Heart right ventricle (tissue), 16 donors: ENCODE data around the gene CCDC185. TPM values are rescaled to one million over a fixed set of nuclear protein-coding genes. Genes with fewer than 3 reads are reported as not detected.
A peak's percentile ranks its signal among the peaks of the same experiment; 100 is the strongest.

Experiments used
- ATAC-seq, 8 donors: fragments of 200-7000 bp; cut with Tn5 transposase; one replicate each; pipeline ENCODE4 v1.9.1; 2020; ENCODE audit warnings: mild to moderate bottlenecking in 8 of 8, moderate library complexity in 8 of 8, moderate number of reproducible peaks in 1 of 8
- DNase-seq, 2 donors: peaks; one replicate each; pipeline ENCODE4 v3.0.0-alpha.2; 2020
- H3K27ac ChIP-seq, 10 donors: fragments of 200-600 bp; sonication (generic) in 2 of 10; one replicate each; pipeline versions ENCODE4 v1.5.0 to v1.8.0; 2020 to 2022; ENCODE audit warnings: mild to moderate bottlenecking in 3 of 10
- H3K27me3 ChIP-seq, 7 donors: fragments of 200-600 bp; one replicate each; pipeline ENCODE4 v1.8.0; 2021 to 2022; ENCODE audit warnings: mild to moderate bottlenecking in 2 of 7
- H3K36me3 ChIP-seq, 9 donors: fragments of 200-600 bp; sonication (generic) in 1 of 9; one replicate each; pipeline versions ENCODE4 v1.5.0 to v1.8.0; 2020 to 2022; ENCODE audit warnings: mild to moderate bottlenecking in 2 of 9
- H3K4me1 ChIP-seq, 9 donors: fragments of 200-600 bp; sonication (generic) in 1 of 9; one replicate each; pipeline versions ENCODE4 v1.5.0 to v1.8.0; 2020 to 2022; ENCODE audit warnings: mild to moderate bottlenecking in 4 of 9
- H3K4me3 ChIP-seq, 10 donors: fragments of 200-600 bp; sonication (generic) in 2 of 10; one replicate each; pipeline versions ENCODE4 v1.5.0 to v1.8.0; 2020 to 2022; ENCODE audit warnings: mild to moderate bottlenecking in 7 of 10, moderate library complexity in 2 of 10
- H3K9me3 ChIP-seq, 11 donors: fragments of 200-600 bp in 10 of 11; sonication (generic) in 2 of 11; one replicate each; pipeline versions ENCODE4 v1.5.0 to v1.8.0; 2013 to 2022; ENCODE audit warnings: mild to moderate bottlenecking in 2 of 11, control low read depth in 1 of 11, moderate library complexity in 1 of 11
- CTCF ChIP-seq, 9 donors: fragments of 200-600 bp; sonication (generic) in 2 of 9; IDR thresholded peaks; one replicate each; pipeline versions ENCODE4 v1.5.0 to v1.8.0; 2021 to 2022; ENCODE audit warnings: antibody characterized with exemption in 9 of 9, mild to moderate bottlenecking in 5 of 9, moderate library complexity in 1 of 9
- WGBS, 2 donors: extraction: QIAGEN DNeasy Blood & Tissue Kit; methylation state at CpG; one replicate each; pipeline ENCODE4 v1.1.7; 2013; ENCODE audit warnings: inconsistent platforms in 1 of 2; 5-methylcytosine and 5-hydroxymethylcytosine counted together
- intact Hi-C, 10 donors: fragments of 100-400 bp; cut with DNase I; formaldehyde crosslinking; loops; one replicate each; pipeline versions ENCODE4 v1.11.1 to v1.14.2; 2022
- polyA plus RNA-seq, 2 donors: library from polyadenylated mRNA; stranded (reverse); fragments of 200-250 nt; gene quantifications; one replicate each; pipeline ENCODE4 v1.2.3, GENCODE V29; 2013
- total RNA-seq, 10 donors: library from RNA; stranded (reverse); fragmentation: NEBNext Ultra II Directional in 3 of 10; extraction: Animal tissue kit (Norgen Biotek cat#: 25700) in 3 of 10; gene quantifications; one replicate each; pipeline versions ENCODE4 v1.2.1 to v1.2.4, GENCODE V29; 2021 to 2023
- donor health status: Arrhythmogenic right ventricular cardiomyopathy.
- donor health status: ischemic (EF 13 %, LVEDD 7.1; RV severe dilation, severe dysfunction).
- donor health status: healthy with polysubstance abuse.
- donor health status: DM: no; HTN: yes; CAD: no.
- donor health status: DM: no; HTN: no; CAD: no.
- donor health status: ischemic (EF 25% LVEDD 6.9; RV normal size, moderate dysfunction).
- donor health status: ischemic (EF 25% LVEDD 5.7; RV mildly dilated, moderate dysfunction).
- donor health status: healthy.
- donor health status: DM: yes; HTN: yes; CAD: no.
- donor health status: Ischemic cardiomyopathy.
- donor health status: ischemic (EF 35%, LVEDD 5.7; RV mildly dilated, moderate dysfunction).
- donor health status: nonischemic (EF 11% LVEDD 7.7; RV severe dilation, severe dysfunction).
- donor health status: DM: yes; HTN: yes; CAD: no.
- donor health status: PGD.
- donor health status: ischemic (EF 29% LVEDD 5.4; RV normal size, mild dysfunction).
- donor health status: nonischemic (EF 23%, LVEDD 6.1; RV moderate dilation, normal function).

The CCDC185 gene
- total and polyA plus RNA-seq, 12 donors = not detected

DNA sequence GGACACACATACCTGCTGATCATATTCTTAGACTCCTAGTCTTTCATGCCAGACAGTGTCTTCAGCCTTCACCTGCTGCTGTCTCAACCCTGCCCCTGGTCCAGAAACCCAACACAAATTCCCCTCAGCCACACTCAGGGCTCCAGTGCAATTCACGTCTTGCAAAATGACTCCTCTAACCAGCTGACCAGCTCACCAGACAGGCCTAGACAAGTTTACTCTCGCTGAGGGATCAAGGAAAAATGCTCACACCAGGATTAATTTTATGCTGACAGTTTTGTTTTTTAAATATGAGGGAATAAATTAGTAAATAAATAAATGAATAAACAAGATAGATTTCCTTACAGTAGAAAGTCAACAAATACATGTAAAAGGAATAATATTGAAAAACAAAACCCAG, 28.5 kb downstream of the CCDC185 start:
- intact Hi-C loops = loop anchor here in 1 of 10 donors (10.0 kb wide), 1 partner anchor 77 kb away; no protein-coding TSS in a partner anchor

GRCh38 chr1:223422911-223423310, 29.7 kb downstream of the CCDC185 start:
- Histone ChIP-seq H3K9me3 (peaks cover 0 to 4% (median 0%) of the 10 kb centered on the region in 11 donors), H3K27me3 (peaks cover 0 to 4% (median 0%) of the 10 kb centered on the region in 7 donors), H3K36me3 (no peaks in the 10 kb centered on the region), H3K4me3 (no peak overlapping the region), H3K27ac (no peak overlapping the region), H3K4me1 (peaks cover 0 to 28% (median 18%) of the 10 kb centered on the region in 9 donors)
- DNase-seq (no peak), ATAC-seq (no peak)
- intact Hi-C loops = loop anchor here in 1 of 10 donors (10.0 kb wide), 1 partner anchor 78 kb away; no protein-coding TSS in a partner anchor
- WGBS, 2 donors = 60 to 80% methylated on average over 1 of the region's 1 CpG
- no peak for TF ChIP-seq CTCF (IDR thresholded peaks at IDR 0.05)

More for the DNA sequence above, 28.5 kb downstream of the CCDC185 start:
- ATAC-seq = no peak
- DNase-seq = no peak
- no peaks in the 10 kb centered on the region for H3K36me3 ChIP-seq
- WGBS, 2 donors = 27 to 31% methylated on average over 2 of the region's 2 CpGs
- H3K27ac ChIP-seq = no peak overlapping the region
- no peak for TF ChIP-seq CTCF (IDR thresholded peaks at IDR 0.05)
- peaks cover 0 to 3% (median 0%) of the 10 kb centered on the region in 7 donors for H3K27me3 ChIP-seq
- H3K9me3 ChIP-seq = no peaks in the 10 kb centered on the region
- H3K4me1 ChIP-seq = peaks cover 0 to 28% (median 18%) of the 10 kb centered on the region in 9 donors
- H3K4me3 ChIP-seq = no peak overlapping the region

DNA sequence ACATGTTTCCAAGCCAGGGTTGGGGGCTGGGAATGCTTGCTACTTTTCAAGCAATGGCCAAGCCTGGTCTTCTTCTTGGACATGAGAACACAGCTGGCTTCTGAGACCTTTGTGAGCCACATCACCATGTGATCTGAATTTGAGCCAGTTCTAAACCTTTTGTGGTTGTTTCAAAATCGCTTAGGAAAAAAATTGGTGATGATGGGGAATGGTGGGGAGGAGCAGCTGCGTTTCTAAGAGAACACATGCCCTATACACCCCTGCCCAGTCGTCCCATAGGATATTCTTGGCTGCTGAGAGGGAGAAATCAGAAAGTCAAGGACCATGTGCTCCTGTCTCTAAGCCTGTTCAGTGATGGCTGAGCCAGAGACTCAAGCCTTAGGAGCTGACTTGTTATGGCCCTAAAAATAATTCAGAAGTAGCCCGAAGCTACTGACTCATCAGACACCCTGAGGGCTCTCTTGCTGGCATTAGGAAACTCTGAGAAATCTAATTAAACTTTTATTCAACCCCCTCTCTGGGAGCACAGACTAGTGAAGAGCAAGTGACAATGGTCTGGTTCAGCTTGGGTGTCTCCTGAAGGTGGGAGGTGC, 30.5 kb downstream of the CCDC185 start:
- Histone ChIP-seq H3K4me1 (peaks cover 0 to 23% (median 13%) of the 10 kb centered on the region in 9 donors), H3K27me3 (peaks cover 0 to 4% (median 0%) of the 10 kb centered on the region in 7 donors), H3K9me3 (peaks cover 0 to 13% (median 0%) of the 10 kb centered on the region in 11 donors), H3K4me3 (no peak overlapping the region), H3K36me3 (no peaks in the 10 kb centered on the region), H3K27ac (no peak overlapping the region)
- peak in 3 of 8 donors; percentile 24 to 54 (median 48) for ATAC-seq
- DNase-seq = no peak
- TF ChIP-seq CTCF (IDR thresholded peaks at IDR 0.05) = no peak
- intact Hi-C loops = loop anchor here in 1 of 10 donors (10.0 kb wide), 1 partner anchor 79 kb away; no protein-coding TSS in a partner anchor
- 27 to 28% methylated on average over 4 of the region's 4 CpGs for WGBS, 2 donors

DNA sequence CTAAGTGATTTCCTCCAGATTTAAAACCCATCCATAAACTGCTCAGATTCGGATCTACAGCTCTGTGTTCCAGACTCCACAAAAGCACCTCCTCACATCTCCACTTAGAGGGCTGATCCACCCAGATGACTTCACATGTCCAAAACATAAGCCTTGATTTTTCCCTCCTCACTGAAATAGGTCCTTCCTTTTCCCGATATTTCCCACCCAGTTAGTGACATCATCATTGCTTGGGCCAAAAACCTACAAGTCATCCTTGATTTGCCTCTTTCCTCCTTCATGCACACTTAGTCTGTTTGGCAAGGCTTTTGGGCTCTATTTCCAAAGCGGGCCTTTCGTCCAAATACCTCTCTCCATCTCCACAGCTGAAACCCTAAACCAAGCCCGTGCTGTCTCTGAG, 32.3 kb downstream of the CCDC185 start:
- intact Hi-C loops = loop anchor here in 1 of 10 donors (10.0 kb wide), 1 partner anchor 81 kb away; no protein-coding TSS in a partner anchor
- WGBS, 2 donors = 79 to 89% methylated on average over 5 of the region's 5 CpGs
- H3K27me3 ChIP-seq = peaks cover 0 to 4% (median 0%) of the 10 kb centered on the region in 7 donors
- peaks cover 0 to 14% (median 0%) of the 10 kb centered on the region in 11 donors for H3K9me3 ChIP-seq
- H3K36me3 ChIP-seq = no peaks in the 10 kb centered on the region
- no peak overlapping the region for H3K4me3 ChIP-seq
- ATAC-seq = peak in 2 of 8 donors; percentile 23 to 41
- no peak overlapping the region for H3K27ac ChIP-seq
- no peak for TF ChIP-seq CTCF (IDR thresholded peaks at IDR 0.05)
- H3K4me1 ChIP-seq = peaks cover 2 to 34% (median 10%) of the 10 kb centered on the region in 9 donors
- DNase-seq = no peak
